ENCODE measurements around the gene DNAH7.
A peak's percentile ranks its signal among the peaks of the same experiment; 100 is the strongest.
"Not testable (repeated sequence)": the region's sequence is repeated elsewhere in the genome, so short reads cannot be mapped to it uniquely, and the experiment has no call there.

DNAH7 gene

GRCh38 chr2:195697681-195698220, 370.9 kb downstream of the DNAH7 start:
- POLR2A ChIA-PET = no interaction called here
- H3K36me3 ChIP-seq (ENCODE audit: control insufficient read depth in 4 of 4, insufficient read depth in 4 of 4, low read length in 3 of 4) = peaks cover 7 to 54% (median 17%) of the 10 kb centered on the region in 4 experiments
- H3K4me3 ChIP-seq (ENCODE audit: control insufficient read depth in 1 of 7, extremely low read depth in 1 of 7, insufficient read depth in 4 of 7, low read depth in 2 of 7, low read length in 6 of 7) = no peak overlapping the region
- 100% methylated on average over 1 of the region's 3 CpGs for whole genome bisulfite sequencing (ENCODE audit: insufficient coverage)
- DNase-seq = peak in 2 of 3 donors; percentile 17 to 27
- CTCF ChIA-PET = no interaction called here
- no peak overlapping the region for H3K27ac ChIP-seq (ENCODE audit: insufficient read depth in 1 of 2, low read depth in 1 of 2, low read length in 2 of 2, poor library complexity in 1 of 2, severe bottlenecking in 2 of 2)
- H3K27me3 ChIP-seq (replicated peaks in 2 of 5; ENCODE audit: control insufficient read depth in 4 of 5, insufficient read depth in 5 of 5, low read length in 4 of 5) = no peaks in the 10 kb centered on the region
- H3K9me3 ChIP-seq (ENCODE audit: control extremely low read depth in 1 of 5, control insufficient read depth in 4 of 5, insufficient read depth in 2 of 5, low read depth in 1 of 5, low read length in 4 of 5) = peaks cover 10 to 66% (median 20%) of the 10 kb centered on the region in 5 experiments
- H3K4me1 ChIP-seq (ENCODE audit: control extremely low read depth in 1 of 4, control insufficient read depth in 4 of 4, insufficient read depth in 4 of 4, low read length in 3 of 4) = no peaks in the 10 kb centered on the region

- Histone ChIP-seq H3K27ac (ENCODE audit: insufficient read depth in 1 of 2, low read depth in 1 of 2, low read length in 2 of 2, poor library complexity in 1 of 2, severe bottlenecking in 2 of 2) (no peak overlapping the region), H3K36me3 (ENCODE audit: control insufficient read depth in 4 of 4, insufficient read depth in 4 of 4, low read length in 3 of 4) (peaks cover 7 to 50% (median 15%) of the 10 kb centered on the region in 4 experiments), H3K9me3 (ENCODE audit: control extremely low read depth in 1 of 5, control insufficient read depth in 4 of 5, insufficient read depth in 2 of 5, low read depth in 1 of 5, low read length in 4 of 5) (peaks cover 7 to 66% (median 23%) of the 10 kb centered on the region in 5 experiments), H3K4me1 (ENCODE audit: control extremely low read depth in 1 of 4, control insufficient read depth in 4 of 4, insufficient read depth in 4 of 4, low read length in 3 of 4) (no peaks in the 10 kb centered on the region), H3K27me3 (replicated peaks in 2 of 5; ENCODE audit: control insufficient read depth in 4 of 5, insufficient read depth in 5 of 5, low read length in 4 of 5) (no peaks in the 10 kb centered on the region), H3K4me3 (ENCODE audit: control insufficient read depth in 1 of 7, extremely low read depth in 1 of 7, insufficient read depth in 4 of 7, low read depth in 2 of 7, low read length in 6 of 7) (no peak overlapping the region)
- WGBS (ENCODE audit: insufficient coverage) = no CpG with 5 or more reads among the region's 1 CpG
- ChIA-PET CTCF (no interaction called here), POLR2A (no interaction called here)
- no peak for DNase-seq
These were observed 372.6 kb downstream of the DNAH7 start for GRCh38 chr2:195696012-195696411.

GRCh38 chr2:195695002-195695631, 373.5 kb downstream of the DNAH7 start:
- no peaks in the 10 kb centered on the region for H3K27me3 ChIP-seq (replicated peaks in 2 of 5; ENCODE audit: control insufficient read depth in 4 of 5, insufficient read depth in 5 of 5, low read length in 4 of 5)
- no peak for DNase-seq
- no peak overlapping the region for H3K27ac ChIP-seq (ENCODE audit: insufficient read depth in 1 of 2, low read depth in 1 of 2, low read length in 2 of 2, poor library complexity in 1 of 2, severe bottlenecking in 2 of 2)
- H3K9me3 ChIP-seq (ENCODE audit: control extremely low read depth in 1 of 5, control insufficient read depth in 4 of 5, insufficient read depth in 2 of 5, low read depth in 1 of 5, low read length in 4 of 5) = peaks cover 7 to 64% (median 18%) of the 10 kb centered on the region in 5 experiments
- peaks cover 7 to 53% (median 16%) of the 10 kb centered on the region in 4 experiments for H3K36me3 ChIP-seq (ENCODE audit: control insufficient read depth in 4 of 4, insufficient read depth in 4 of 4, low read length in 3 of 4)
- POLR2A ChIA-PET = no interaction called here
- CTCF ChIA-PET = no interaction called here
- no peaks in the 10 kb centered on the region for H3K4me1 ChIP-seq (ENCODE audit: control extremely low read depth in 1 of 4, control insufficient read depth in 4 of 4, insufficient read depth in 4 of 4, low read length in 3 of 4)
- WGBS (ENCODE audit: insufficient coverage) = 82% methylated on average over 6 of the region's 8 CpGs
- H3K4me3 ChIP-seq (ENCODE audit: control insufficient read depth in 1 of 7, extremely low read depth in 1 of 7, insufficient read depth in 4 of 7, low read depth in 2 of 7, low read length in 6 of 7) = no peak overlapping the region

GRCh38 chr2:195694553-195694952, 374.1 kb downstream of the DNAH7 start:
- 100% methylated on average over 6 of the region's 7 CpGs for WGBS (ENCODE audit: insufficient coverage)
- Histone ChIP-seq H3K27me3 (replicated peaks in 2 of 5; ENCODE audit: control insufficient read depth in 4 of 5, insufficient read depth in 5 of 5, low read length in 4 of 5) (no peaks in the 10 kb centered on the region), H3K4me3 (ENCODE audit: control insufficient read depth in 1 of 7, extremely low read depth in 1 of 7, insufficient read depth in 4 of 7, low read depth in 2 of 7, low read length in 6 of 7) (no peak overlapping the region), H3K36me3 (ENCODE audit: control insufficient read depth in 4 of 4, insufficient read depth in 4 of 4, low read length in 3 of 4) (peaks cover 6 to 52% (median 16%) of the 10 kb centered on the region in 4 experiments), H3K4me1 (ENCODE audit: control extremely low read depth in 1 of 4, control insufficient read depth in 4 of 4, insufficient read depth in 4 of 4, low read length in 3 of 4) (no peaks in the 10 kb centered on the region), H3K27ac (ENCODE audit: insufficient read depth in 1 of 2, low read depth in 1 of 2, low read length in 2 of 2, poor library complexity in 1 of 2, severe bottlenecking in 2 of 2) (no peak overlapping the region), H3K9me3 (ENCODE audit: control extremely low read depth in 1 of 5, control insufficient read depth in 4 of 5, insufficient read depth in 2 of 5, low read depth in 1 of 5, low read length in 4 of 5) (peaks cover 6 to 60% (median 16%) of the 10 kb centered on the region in 5 experiments)
- ChIA-PET CTCF (no interaction called here), POLR2A (no interaction called here)
- DNase-seq = no peak

GRCh38 chr2:195692531-195692930, 376.1 kb downstream of the DNAH7 start:
- DNase-seq; POLR2A ChIA-PET; H3K4me3 ChIP-seq (ENCODE audit: control insufficient read depth in 1 of 7, extremely low read depth in 1 of 7, insufficient read depth in 4 of 7, low read depth in 2 of 7, low read length in 6 of 7); H3K27me3 ChIP-seq (replicated peaks in 2 of 5; ENCODE audit: control insufficient read depth in 4 of 5, insufficient read depth in 5 of 5, low read length in 4 of 5); H3K27ac ChIP-seq (ENCODE audit: insufficient read depth in 1 of 2, low read depth in 1 of 2, low read length in 2 of 2, poor library complexity in 1 of 2, severe bottlenecking in 2 of 2); CTCF ChIA-PET; H3K4me1 ChIP-seq (ENCODE audit: control extremely low read depth in 1 of 4, control insufficient read depth in 4 of 4, insufficient read depth in 4 of 4, low read length in 3 of 4): not testable (repeated sequence)
- peaks cover 3 to 49% (median 16%) of the 10 kb centered on the region in 5 experiments for H3K9me3 ChIP-seq (ENCODE audit: control extremely low read depth in 1 of 5, control insufficient read depth in 4 of 5, insufficient read depth in 2 of 5, low read depth in 1 of 5, low read length in 4 of 5)
- peaks cover 10 to 43% (median 19%) of the 10 kb centered on the region in 4 experiments for H3K36me3 ChIP-seq (ENCODE audit: control insufficient read depth in 4 of 4, insufficient read depth in 4 of 4, low read length in 3 of 4)
- no CpG with 5 or more reads among the region's 3 CpGs for WGBS (ENCODE audit: insufficient coverage)

All from common myeloid progenitor, CD34-positive (primary cell).